Measurements from ENCODE around the gene AAR2.

AAR2 gene

GRCh38 chr20:36235892-36236785, at the start of gene AAR2:
AAR2 (plus strand) TSS chr20:36236478; CDS start chr20:36239869, 3,391 bp downstream.
- DNase-seq: peak; percentile 73

GRCh38 chr20:36193977-36194712, 42.1 kb upstream of the AAR2 start:
- no peak for DNase-seq

- no peak for DNase-seq
Measured at GRCh38 chr20:36196676-36197075, 39.6 kb upstream of the AAR2 start.

GRCh38 chr20:36197271-36197670, 39.0 kb upstream of the AAR2 start:
- no peak for DNase-seq

GRCh38 chr20:36199345-36200257, 36.7 kb upstream of the AAR2 start:
- peak; percentile 72 for DNase-seq

GRCh38 chr20:36200451-36200850, 35.8 kb upstream of the AAR2 start:
- no peak for DNase-seq

GRCh38 chr20:36201198-36201597, 35.1 kb upstream of the AAR2 start:
- DNase-seq: no peak

- peak; percentile 77 for DNase-seq
Measured at GRCh38 chr20:36202891-36203338, 33.4 kb upstream of the AAR2 start.

GRCh38 chr20:36203861-36204260, 32.4 kb upstream of the AAR2 start:
- no peak for DNase-seq

- DNase-seq: no peak
Measured at GRCh38 chr20:36205026-36205425, 31.3 kb upstream of the AAR2 start.

- DNase-seq: no peak
Measured at GRCh38 chr20:36206068-36206467, 30.2 kb upstream of the AAR2 start.

- DNase-seq: no peak
Measured at GRCh38 chr20:36206641-36207040, 29.6 kb upstream of the AAR2 start.

- no peak for DNase-seq
Measured at GRCh38 chr20:36207602-36208001, 28.7 kb upstream of the AAR2 start.

GRCh38 chr20:36208257-36208656, 28.0 kb upstream of the AAR2 start:
- DNase-seq: no peak

- DNase-seq: no peak
Measured at GRCh38 chr20:36210436-36211021, 25.7 kb upstream of the AAR2 start.

GRCh38 chr20:36213362-36213761, 22.9 kb upstream of the AAR2 start:
- no peak for DNase-seq

GRCh38 chr20:36214684-36215256, 21.5 kb upstream of the AAR2 start:
- DNase-seq: no peak

- DNase-seq: no peak
Measured at GRCh38 chr20:36215778-36216177, 20.5 kb upstream of the AAR2 start.

GRCh38 chr20:36216314-36217025, 19.8 kb upstream of the AAR2 start:
- no peak for DNase-seq

- no peak for DNase-seq
Measured at GRCh38 chr20:36217226-36217625, 19.1 kb upstream of the AAR2 start.

GRCh38 chr20:36218380-36219064, 17.8 kb upstream of the AAR2 start:
- DNase-seq: no peak

Data from activated CD4-positive, alpha-beta T cell treated with anti-CD3 and anti-CD28 coated beads, Interleukin-2, amount 50 U/mL, for 1 hour (primary cell).